Mammary epithelial cell (primary cell): ENCODE results near the gene STK24.

Source experiments
- CTCF ChIP-seq, 2 donors: IDR thresholded peaks in 1 of 2; conservative IDR thresholded peaks in 1 of 2; 2 replicates each; pipeline ENCODE4 v1.5.1; 2011 to 2012; ENCODE audit warnings: inconsistent platforms in 2 of 2, low read length in 2 of 2, mild to moderate bottlenecking in 2 of 2, control low read depth in 1 of 2, low read depth in 1 of 2; ENCODE audit not compliant: insufficient read depth in 1 of 2; ENCODE audit errors: extremely low read depth in 1 of 2
- EZH2 ChIP-seq: IDR thresholded peaks from 2 replicates; pipeline ENCODE4 v1.6.1; 2012; ENCODE audit warnings: low read length, inconsistent platforms, borderline replicate concordance

GRCh38 chr13:98468361-98468760 lies 108.5 kb downstream of the STK24 start:
- no peak for TF ChIP-seq CTCF (conservative IDR thresholded peaks at IDR 0.05 in 1 of 2, IDR thresholded peaks at IDR 0.05 in 1 of 2; ENCODE audit: extremely low read depth in 1 of 2, insufficient read depth in 1 of 2, low read depth in 1 of 2, low read length in 2 of 2)
- no peak for TF ChIP-seq EZH2
